GM10248 (cell line): ENCODE data around the gene SLC9A5.

Experiments
- CTCF ChIA-PET: fragments of 300-600 bp; sonication (Branson Sonifier 250); formaldehyde crosslinking; extraction: SDS; loops from one replicate; lab custom pipeline; 2021; ENCODE audit warnings: antibody characterized with exemption; lab: Yijun Ruan, JAX
- POLR2A ChIA-PET: fragments of 350-650 bp; sonication (Branson Sonifier 250); formaldehyde crosslinking; extraction: SDS; loops from one replicate; lab custom pipeline; 2020; ENCODE audit warnings: antibody characterized with exemption; lab: Yijun Ruan, JAX
- DNase-seq: peaks from one replicate; pipeline ENCODE4 v3.0.0; 2012; ENCODE audit errors: extremely low spot score
- TF ChIP-seq, protein P1 (sequence below): IDR thresholded peaks from 2 replicates; pipeline ENCODE4 v1.5.1; 2012; ENCODE audit warnings: mild to moderate bottlenecking, low read depth; ENCODE audit errors: extremely low read depth, missing control alignments, control extremely low read depth

Gene SLC9A5

GRCh38 chr16:67236563-67237395 lies 12.0 kb upstream of the SLC9A5 start:
- ChIA-PET CTCF (interaction anchor here (2.4 to 4.9 kb wide), 2 partner anchors 9 kb away, joined by 14 to 32 read pairs; partner anchors contain the start of genes FHOD1 and TMEM208), POLR2A (interaction anchor here (1.0 to 1.5 kb wide), 2 partner anchors 10 to 11 kb away, joined by 5 to 9 read pairs; partner anchors contain the start of genes FHOD1 and TMEM208)
- DNase-seq, result peak; percentile 79
- TF ChIP-seq, protein P1, sequence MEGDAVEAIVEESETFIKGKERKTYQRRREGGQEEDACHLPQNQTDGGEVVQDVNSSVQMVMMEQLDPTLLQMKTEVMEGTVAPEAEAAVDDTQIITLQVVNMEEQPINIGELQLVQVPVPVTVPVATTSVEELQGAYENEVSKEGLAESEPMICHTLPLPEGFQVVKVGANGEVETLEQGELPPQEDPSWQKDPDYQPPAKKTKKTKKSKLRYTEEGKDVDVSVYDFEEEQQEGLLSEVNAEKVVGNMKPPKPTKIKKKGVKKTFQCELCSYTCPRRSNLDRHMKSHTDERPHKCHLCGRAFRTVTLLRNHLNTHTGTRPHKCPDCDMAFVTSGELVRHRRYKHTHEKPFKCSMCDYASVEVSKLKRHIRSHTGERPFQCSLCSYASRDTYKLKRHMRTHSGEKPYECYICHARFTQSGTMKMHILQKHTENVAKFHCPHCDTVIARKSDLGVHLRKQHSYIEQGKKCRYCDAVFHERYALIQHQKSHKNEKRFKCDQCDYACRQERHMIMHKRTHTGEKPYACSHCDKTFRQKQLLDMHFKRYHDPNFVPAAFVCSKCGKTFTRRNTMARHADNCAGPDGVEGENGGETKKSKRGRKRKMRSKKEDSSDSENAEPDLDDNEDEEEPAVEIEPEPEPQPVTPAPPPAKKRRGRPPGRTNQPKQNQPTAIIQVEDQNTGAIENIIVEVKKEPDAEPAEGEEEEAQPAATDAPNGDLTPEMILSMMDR, result no peak

DNA sequence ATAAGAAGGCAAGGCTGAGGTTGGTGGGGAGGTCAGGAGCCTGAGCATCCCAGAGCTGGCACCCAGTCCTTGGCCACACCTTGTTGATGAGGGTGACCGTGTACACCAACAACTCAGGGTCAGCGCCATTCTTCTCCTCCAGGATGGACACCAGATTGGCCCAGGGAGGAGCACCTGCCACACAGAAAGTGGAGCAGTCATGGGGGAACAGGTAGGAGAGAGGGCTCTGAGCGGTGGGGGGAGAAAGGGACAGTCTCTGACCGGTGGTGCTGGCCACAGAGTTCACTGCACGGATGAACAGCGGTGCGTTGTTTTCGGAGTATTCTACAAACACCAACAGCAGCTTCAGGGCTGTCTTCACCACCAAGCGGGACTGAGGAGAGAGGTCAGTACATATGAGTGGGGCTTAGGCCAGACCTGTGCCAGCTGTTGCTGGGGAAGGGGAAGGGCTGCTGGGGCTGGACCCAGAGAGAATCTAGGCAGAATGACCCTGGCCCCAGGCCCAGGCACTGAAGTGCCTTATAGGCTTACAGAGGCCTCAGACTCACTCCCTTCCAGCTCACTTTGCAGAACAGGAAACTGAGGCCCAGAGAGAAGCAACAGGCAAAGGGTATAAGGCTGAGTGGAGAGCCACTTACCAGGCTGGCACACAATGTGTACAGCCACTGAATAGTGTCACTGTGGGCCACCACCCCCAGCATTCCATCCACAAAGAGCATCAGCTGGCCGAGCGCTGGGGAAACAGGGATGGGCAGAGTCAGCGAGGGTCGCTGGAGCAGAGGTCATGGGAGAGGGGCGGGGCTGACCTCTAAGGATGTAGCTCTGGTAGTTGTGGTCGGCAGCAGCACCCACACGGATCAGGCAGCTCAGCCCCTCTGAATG lies 11.1 kb upstream of the SLC9A5 start:
- DNase-seq, result no peak
- ChIA-PET POLR2A (interaction anchor here (0.7 to 1.5 kb wide), 2 partner anchors 11 kb away, joined by 3 to 9 read pairs; partner anchors contain the start of gene TMEM208), CTCF (interaction anchor here (1.0 to 2.4 kb wide), 4 partner anchors 9 to 277 kb away, joined by 3 to 14 read pairs (median 7); partner anchors contain the start of genes CES3, FHOD1, TMEM208 and ZDHHC1)
- TF ChIP-seq, protein P1, result no peak

DNA sequence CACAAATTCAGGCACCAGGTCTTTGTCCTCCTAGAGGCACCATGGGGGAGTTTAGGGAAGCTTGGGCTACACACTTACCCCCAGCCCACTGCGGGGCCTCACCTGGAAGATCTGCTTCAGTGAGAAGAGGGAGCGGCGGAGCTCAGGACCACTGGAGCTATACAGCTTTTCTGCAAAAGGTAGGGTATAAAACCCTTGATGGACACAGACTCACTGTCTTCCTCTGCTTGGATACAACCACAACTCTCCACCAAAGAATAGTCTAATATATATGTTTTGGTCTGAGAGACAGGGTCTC lies 10.6 kb upstream of the SLC9A5 start:
- ChIA-PET CTCF (interaction anchor here (1.0 to 2.4 kb wide), 5 partner anchors 8 to 277 kb away, joined by 3 to 14 read pairs (median 3); partner anchors contain the start of genes CES3, FHOD1, TMEM208 and ZDHHC1), POLR2A (interaction anchor here (0.7 kb wide), 1 partner anchor 11 kb away, joined by 3 read pairs; the partner anchor contains the start of gene TMEM208)
- TF ChIP-seq, protein P1, result no peak
- no peak for DNase-seq

DNA sequence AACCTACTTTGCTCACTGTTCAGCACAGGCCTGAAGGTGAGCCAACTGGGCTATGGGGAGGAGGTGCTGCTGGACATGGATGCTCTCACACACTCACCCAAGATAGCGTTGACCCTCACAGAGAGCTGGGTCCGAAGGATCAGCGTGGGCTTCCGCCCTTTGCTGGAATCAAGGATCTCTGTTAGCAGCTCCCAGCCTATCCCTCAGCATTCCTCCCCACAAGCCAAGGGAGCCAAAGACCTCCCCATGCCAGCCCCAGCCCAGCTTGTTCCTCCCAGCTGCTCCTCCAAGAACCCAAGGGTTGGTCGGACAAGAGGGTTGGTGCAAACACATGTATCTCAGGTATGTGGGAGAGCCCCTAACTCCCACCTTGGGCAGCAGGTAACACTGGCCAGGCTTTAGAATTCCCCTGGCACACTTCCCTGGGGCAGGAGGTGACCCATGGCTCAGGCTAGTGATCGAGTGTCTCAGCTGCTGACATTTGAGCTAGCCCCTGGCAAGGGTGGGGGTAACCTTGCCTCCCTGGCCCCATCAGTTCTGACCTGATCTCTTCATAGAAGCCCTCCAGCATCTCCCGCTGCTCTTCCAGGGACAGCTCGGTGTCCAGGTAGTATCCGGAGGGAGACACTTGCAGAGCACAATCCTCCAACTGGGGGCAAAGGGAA lies 9.8 kb upstream of the SLC9A5 start:
- CTCF ChIA-PET, result interaction anchor here (0.7 to 2.4 kb wide), 7 partner anchors 8 to 278 kb away, joined by 3 to 14 read pairs (median 3); partner anchors contain the start of genes CES3, FHOD1, TMEM208 and ZDHHC1
- TF ChIP-seq, protein P1, result no peak

DNA sequence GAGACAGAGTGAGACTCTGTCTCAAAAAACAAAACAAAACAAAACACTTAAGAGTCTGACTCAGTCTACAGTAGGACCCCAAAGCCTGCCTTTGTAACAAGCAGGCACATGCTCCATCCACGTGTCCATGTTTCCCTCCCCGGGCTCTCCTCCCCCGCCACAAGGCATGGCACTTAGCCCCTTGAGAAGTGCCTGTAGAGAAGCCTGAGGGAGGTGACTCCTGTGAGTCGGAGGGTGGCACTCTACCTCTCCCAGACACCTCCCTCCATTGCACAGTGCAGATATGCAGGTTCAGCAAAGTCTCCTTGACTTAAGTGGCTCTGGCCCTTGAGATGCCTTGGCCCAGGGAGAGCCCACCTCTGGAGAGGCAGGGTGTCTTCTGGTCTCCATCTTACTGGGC lies 8.3 kb upstream of the SLC9A5 start:
- ChIA-PET CTCF (interaction anchor here (1.7 to 2.9 kb wide), 2 partner anchors 13 to 55 kb away, joined by 6 to 11 read pairs; partner anchors contain the start of gene TMEM208), POLR2A (no interaction called here)
- DNase-seq, result no peak
- TF ChIP-seq, protein P1, result no peak

More for the DNA sequence above, 9.8 kb upstream of the SLC9A5 start:
- POLR2A ChIA-PET, result interaction anchor here (0.7 to 0.9 kb wide), 2 partner anchors 8 to 12 kb away, joined by 3 to 5 read pairs; partner anchors contain the start of genes FHOD1 and TMEM208
- DNase-seq, result no peak
